IPS-NIHi11 (cell line): ENCODE measurements around the gene KLHL29.

ENCODE experiments used
- DNase-seq: peaks from one replicate; pipeline ENCODE4 v3.0.0; 2012; ENCODE audit warnings: mixed read lengths, low spot score

The KLHL29 gene

DNA sequence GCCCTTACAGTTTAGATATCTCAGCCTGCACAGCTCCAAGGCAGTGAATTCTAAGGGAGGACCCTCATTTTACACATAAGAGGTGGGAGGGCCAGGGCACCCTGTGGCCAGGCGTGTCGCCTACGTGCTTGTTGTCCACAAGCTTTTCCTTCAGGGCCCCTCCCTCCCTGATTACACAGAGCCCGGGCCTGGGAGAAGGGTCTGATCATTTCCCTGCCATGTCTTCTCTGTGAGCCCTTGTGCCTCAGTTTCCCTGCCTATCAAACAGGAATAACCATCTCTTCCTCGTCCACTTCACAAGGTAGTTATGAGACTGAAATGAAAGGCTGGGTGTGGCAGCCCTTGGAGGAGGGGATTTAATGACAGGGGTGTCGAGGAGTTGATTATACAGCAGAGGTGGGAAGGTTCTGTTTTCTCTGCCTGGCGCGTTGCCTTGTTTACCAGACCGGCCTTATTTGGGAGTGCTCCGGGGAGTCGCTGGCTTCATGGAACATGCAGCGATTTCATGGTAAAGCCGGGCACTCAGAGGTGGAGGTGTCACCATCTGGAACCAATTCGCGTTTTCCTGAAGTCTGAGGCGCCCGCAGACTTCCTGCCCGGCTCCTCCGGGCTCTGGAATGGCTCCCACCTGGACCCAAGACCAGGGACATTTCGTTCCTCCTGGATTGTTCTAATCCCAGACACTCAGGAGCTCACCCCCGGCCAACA lies 208.9 kb downstream of the KLHL29 start:
- no peak for DNase-seq

DNA sequence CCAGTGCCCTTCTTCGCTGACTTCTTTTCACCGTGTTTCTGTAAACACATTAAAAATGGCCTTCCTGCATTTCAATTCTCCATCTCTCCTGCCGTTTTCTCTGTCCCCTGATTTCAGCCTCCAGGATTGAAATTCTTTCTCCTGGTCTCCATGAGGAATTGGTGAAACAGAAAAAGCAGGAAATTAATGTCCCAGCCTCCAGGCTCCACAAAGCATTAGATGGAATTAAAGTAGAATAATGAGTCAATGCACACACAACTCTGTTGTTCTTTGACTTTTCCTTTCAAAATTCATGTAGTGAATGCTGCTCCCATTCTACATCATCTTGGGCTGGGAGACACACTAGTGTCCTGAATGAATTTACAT lies 209.5 kb downstream of the KLHL29 start:
- DNase-seq: no peak

DNA sequence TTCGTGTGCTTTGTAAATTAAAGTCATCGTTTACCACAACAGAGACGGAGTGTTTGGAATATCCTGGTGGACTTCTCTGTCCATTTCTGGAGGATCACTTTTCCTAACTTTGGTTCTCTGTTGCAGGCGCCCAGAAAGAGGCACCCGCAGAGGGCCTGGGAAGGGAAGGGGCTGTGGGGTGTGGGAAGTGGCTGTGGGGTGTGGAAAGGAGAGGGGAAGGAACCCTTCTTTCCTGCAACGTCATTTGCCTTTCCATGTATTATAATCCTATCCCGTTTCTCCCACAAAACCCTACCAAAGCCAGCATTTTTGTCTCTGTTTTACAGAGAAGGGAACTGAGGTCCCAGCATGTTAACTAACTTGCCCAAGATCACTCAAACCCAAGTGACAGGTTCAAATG lies 210.0 kb downstream of the KLHL29 start:
- DNase-seq: no peak

DNA sequence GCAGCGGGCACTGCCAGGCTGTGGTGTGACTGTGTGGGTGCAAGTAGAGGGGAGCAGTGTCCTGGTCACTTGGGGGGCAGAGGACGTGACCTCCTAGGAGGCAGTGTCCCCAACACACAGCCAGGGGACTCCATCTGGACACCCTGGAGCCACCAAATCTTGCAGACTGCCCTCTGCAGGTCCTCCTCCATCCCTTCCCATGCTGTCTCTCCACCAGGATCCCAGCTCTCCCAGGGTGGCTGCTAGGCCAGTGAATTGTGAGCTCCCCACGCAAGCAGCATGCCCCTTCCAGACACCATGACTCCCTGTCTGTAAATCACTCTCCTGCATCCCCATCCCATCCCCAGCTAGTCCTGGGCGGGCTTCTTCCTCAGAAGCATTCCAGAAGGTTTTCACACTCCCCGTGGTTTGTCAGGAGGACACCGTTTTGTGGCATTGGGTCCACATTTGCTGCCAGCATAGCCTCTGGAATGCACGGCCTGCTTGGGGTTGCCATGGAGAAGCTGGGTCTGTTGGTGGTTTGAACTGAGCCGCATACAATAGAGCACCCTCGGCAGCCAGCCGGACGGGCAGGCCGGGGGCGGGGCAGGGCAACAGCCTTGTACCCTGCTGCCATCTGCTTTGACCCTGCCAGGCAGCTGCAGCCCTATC lies 210.7 kb downstream of the KLHL29 start:
- DNase-seq: no peak

DNA sequence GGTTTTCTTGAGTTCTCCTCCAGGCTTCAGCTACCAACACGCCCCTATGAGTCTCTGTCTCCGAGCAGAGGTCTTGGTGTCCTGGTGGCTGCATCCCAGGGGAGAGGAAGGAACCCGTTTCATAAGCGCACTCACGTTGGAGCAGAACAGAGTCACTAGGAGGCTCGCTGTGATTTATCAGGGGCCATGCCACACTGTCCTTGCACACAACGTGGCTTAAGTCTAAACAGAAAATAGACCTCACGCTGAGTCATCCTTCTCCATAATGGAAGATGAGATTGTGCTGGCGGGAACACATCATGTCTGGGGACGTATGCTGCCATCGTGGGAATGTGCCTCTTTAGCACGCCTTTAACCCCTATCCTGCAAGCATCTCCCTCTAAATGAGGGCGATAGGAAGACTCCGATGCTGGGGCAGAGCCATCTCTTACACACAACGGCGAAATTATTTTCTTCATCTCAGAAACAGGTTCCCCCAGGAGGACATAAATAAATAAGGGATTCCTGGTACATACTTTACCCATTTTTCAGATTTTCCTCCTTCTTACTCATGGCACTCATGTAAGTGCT lies 211.4 kb downstream of the KLHL29 start:
- no peak for DNase-seq

DNA sequence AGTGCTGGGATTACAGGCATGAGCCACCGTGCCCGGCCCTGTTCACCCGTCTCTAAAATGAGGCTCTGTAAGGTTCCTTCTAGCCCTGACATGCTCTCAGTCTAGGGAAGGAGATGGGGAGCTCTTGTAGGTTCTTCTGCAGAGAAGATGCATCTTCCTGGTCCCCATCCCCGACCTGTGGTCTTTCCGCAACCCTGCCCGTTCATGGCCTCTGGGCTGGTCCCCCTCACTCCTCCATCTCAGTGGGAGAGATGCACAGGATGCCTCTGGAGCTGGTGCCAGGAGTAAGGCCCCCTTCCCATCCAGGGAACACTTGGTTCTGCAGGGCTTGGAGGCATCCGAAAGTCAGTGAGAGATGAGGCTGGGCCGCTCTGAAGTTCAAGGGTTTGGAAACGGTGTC lies 212.7 kb downstream of the KLHL29 start:
- no peak for DNase-seq

DNA sequence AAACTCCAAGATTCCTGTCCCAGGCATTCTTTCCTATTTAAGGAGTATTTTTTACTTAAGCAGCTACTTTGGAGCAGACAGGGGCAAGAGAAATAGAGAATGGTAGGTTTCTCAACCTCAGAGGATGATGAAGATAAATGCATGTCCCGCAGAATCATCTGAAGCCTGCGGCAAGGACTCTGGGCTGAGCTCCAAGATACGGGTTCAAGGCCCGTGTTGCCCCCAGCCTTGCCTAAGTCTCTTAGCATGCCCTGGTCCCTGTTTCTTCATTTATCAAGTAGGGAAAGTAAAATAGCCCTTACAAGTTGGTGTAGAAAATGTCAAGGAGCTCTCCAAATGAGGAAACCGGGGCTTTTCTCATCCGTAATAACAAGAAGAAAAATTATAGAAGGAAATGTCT lies 214.0 kb downstream of the KLHL29 start:
- no peak for DNase-seq

DNA sequence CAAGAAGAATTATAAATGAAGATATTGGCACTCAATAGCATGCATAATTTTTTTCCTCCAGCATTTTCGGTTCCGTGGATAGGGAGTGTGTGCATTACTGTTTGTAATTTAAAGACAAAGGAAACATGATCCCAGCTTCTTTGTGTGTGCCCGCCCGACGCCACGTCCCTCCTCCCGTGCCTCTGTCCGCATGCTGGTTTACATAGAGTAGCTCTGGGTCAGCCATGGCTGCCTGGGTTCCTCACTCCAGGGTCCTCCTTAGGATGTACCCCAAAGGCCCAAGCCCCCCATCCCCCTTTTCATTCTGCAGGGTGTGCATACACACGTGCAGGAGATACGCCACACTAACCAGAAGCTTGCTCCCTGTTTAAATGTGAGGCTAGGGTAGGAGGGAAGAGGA lies 214.7 kb downstream of the KLHL29 start:
- DNase-seq: no peak

DNA sequence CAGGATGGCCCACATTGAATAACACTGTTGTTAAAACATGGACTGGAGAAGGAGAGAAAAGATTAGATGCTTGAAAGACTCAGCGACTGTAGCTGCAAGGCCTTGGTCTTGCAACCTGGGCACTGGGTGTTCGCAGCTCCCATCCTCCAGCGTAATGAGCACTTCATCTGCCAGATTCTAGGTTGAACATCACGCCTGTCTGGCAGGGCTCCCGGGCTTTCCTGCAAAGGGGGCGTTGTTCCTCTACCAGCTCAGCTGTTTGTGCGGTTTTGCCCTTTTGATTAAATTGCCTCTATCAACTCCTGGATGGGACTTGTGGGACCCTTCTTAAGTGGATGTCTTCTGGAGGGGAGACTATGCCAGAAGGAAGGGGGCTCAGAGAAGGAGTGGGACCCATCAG lies 215.4 kb downstream of the KLHL29 start:
- no peak for DNase-seq

DNA sequence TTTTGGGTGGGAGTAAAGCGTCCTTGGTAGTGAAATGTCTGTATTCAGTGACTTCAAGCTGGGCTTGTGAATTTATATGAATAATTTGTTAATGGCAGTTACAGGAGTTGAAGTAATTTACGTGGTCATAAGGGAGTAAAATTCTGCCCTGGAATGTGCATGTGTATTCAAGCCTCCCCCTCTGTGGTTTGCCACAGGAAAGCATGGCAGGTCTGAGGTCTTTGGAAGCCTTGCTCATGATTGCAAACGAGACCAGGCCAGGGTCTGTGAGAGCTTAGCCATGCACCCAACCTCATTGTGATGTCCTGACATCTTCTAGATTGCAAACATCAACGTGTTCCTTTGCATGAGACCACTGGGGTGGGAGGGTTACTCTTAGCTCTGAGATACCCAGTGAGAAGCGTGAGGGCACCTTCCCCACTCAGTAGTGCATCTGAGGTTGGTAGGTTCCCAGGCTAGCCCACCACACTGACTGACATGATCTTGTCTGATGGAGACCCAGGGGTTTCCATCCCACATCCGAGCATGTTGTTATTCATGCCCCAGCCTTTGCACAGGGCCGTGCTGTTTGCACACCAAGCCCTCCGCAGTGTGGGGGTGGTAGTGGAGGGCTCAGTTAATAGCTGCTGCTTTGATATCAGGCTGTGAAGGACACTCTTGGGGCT lies 216.5 kb downstream of the KLHL29 start:
- no peak for DNase-seq

DNA sequence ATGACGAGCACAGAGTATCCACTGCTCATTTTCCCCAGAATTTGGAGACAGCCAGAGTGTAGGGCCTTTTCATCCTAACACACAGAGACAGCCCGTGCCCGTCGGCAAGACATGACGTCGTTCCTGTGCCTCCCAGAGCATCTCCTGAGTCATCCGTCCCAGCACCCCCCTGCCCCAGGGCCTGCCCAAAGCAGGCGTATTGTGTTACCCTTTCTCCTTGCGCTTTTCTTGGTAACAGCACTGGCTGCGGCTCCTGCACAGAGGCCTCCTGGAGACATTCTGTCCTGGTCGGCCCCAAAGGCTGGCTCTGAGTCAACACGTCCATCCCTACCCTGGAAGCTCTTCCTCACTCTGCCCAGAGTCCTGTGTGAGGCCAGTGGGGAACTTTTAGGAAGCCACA lies 217.1 kb downstream of the KLHL29 start:
- no peak for DNase-seq

DNA sequence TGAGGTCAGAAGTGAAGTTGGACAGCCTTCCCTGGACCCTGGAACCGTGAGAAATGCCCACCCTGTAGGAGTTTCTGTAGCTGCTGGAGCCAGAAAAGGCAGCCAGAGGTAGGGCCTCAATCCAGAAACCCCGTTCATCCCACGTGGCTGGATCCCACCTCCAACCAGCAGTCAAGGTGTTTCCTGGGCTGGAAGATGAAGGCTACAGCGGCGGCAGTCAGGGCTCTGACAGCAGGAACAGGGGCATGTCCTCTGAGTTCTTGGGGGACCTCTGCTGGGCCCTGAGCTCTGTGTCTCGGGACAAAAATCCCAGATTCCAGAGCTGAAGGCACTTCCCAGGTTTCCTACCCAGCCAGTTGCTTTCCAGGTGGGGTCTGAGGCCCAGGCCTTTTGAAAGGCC lies 218.2 kb downstream of the KLHL29 start:
- no peak for DNase-seq

DNA sequence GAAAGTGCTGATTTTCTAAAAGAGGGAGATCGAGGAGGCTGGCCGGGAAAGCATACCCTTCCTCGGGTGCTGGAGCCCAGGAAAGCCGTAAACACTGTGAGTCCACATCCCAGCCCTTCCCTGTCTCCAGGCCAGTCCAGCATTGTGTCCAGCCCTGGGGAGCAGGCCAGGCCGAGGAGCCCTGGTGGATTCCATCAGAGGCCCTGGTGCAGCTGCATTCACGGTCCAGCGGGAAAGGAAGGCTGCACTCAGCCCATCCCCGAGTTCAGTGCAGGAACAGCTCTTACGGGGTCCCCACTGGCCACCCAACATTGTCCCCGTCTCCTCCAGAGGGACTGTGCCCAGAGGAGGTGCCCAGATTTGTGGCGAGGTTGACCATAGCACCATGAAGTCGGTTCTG lies 218.6 kb downstream of the KLHL29 start:
- DNase-seq: no peak

DNA sequence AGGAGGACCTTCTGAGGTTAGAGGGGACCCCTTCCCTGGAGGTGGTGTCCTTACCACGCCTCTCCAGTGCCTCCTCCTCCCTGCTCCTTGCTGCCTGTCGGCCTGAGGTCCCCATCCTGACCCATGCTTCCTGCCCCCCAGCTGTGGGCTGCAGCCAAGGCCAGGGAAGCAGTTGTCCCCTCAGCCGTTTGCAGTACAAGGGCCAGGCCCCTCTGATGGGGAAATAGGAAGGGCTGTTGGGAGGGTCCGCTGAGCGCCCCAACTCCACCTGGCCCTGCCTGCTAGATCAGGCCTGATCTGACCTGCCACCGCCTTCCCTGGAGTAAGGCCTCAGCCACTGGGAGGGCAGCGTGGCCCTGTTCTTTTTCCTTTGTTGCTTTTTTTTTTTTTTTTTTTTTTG lies 219.8 kb downstream of the KLHL29 start:
- DNase-seq: no peak

DNA sequence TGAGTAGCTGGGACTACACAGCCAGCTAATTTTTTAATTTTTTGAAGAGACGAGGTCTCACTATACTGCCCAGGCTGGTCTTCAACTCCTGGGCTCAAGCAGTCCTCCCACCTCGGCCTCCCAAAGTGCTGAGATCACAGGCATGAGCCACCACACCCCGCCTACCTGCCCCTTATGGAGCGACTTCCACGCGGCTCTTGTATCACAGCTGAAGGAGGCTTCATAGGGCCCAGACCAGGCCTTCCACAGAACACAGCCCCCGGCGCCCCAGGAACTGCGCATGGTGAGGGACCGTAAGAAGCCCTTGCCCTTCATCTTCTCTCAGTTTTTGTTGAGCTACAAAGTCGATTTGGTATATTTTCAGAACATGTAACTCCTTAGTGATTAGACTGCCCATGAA lies 220.3 kb downstream of the KLHL29 start:
- DNase-seq: no peak

DNA sequence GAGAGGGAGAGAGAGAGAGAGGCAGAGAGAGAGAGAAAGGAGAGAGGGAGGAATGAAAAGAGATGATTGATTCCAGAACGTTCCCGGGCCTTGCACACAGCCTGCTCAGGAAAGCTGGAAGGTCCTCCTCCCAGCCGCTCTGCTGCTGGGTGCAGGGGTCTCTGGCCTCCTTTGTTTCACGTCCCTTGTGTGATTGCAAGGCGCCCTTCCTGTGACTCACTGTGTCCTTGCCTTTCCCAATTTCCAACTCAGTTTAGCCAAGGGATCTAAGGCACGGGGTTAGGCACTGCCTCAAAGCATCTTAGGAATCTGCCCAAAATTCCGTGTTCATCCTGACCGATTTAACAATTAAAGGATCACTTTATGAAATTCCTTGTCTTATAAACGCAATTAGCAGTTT lies 221.2 kb downstream of the KLHL29 start:
- DNase-seq: no peak

DNA sequence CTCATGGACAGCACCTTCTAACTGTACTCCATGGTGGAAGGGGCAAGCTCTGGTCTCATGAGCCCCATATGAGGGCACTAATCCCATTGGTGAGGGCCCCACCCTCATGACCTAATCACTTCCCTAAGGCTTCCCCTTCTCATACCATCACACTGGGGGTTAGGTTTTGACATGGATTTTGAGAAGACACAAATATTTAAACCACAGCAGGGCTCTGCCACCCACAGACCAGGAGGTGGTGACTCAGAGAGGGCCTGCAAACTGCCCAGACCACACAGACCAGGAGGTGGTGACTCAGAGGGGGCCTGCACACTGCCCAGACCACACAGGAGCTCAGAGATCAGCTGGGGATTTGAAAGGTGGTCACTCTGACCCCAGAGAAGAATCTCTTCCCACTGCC lies 222.0 kb downstream of the KLHL29 start:
- no peak for DNase-seq

DNA sequence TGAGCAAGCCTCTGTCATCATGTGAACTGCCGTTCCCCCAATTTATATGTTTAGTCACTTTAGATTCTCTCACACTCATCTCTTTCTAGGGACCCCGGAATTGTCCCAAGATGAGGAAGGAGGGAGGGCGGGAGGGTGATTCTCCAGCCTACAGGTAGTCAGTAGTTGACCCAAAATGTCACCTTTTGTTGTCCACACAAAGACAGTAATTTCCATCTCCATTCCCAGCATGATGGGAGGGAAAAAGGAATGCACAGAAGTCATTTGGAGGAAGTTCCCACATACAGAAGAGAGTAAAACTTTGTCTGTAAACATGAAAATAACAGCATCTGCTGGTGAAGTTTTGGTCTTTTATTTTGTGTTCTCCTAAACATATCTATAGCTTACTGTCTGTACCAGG lies 222.9 kb downstream of the KLHL29 start:
- DNase-seq: no peak

DNA sequence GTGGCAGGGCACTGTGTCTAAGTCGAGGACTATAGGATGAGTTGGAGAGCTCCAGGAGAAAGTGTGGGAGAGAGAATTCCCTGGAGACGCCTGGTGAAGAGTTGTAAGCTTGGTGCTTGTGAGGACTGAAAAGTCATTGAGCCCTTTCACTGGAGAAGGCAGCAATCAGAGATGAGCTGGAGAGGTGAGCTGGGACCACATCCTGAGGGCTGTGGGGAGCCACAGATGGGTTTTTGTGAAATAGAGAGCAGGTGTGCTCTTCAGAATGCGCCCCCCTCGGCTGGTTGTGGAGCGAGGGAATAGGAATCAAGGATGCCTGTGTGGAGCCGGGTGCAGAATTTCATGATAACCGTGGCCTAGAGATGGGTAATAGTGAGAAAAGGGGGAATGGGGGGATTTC lies 224.3 kb downstream of the KLHL29 start:
- DNase-seq: no peak

DNA sequence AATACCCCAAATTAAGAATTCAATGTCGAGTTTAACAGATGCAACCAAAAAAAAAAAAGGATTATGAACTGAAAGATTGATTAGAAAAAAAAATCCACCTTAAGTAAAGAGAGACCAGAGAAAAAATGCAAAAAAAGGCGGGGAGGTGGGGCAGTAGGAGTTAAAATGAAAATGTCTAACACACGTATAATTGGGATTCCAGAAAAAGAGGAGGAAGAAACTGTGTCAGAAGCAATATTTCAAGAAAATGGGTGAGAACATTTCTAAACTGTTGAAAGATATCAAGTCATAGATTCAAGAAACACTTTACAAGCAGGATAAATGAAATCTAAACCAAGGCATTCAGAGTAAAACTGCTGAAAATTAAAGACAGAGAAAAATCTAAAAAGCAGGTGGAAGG lies 226.9 kb downstream of the KLHL29 start:
- DNase-seq: no peak

DNA sequence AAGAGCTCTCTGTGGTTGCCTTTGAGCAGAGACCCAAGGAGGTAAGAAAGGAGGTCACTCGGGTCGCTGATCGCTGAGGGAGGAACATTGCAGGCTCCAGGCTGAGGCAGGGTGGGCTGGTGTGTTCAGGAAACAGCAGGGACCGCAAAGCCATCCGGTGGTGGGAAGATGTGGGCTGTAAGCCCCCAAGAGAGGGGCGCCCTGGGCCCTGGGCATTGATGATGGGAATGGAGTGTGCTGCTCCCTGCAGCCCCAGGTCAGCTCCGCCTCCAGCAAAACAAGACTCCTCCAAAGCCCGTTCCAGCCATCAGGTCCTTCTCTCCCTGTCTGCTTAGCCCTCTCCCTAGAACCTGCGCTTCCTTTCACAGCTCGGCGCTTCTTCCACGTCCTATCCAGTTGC lies 229.7 kb downstream of the KLHL29 start:
- no peak for DNase-seq

DNA sequence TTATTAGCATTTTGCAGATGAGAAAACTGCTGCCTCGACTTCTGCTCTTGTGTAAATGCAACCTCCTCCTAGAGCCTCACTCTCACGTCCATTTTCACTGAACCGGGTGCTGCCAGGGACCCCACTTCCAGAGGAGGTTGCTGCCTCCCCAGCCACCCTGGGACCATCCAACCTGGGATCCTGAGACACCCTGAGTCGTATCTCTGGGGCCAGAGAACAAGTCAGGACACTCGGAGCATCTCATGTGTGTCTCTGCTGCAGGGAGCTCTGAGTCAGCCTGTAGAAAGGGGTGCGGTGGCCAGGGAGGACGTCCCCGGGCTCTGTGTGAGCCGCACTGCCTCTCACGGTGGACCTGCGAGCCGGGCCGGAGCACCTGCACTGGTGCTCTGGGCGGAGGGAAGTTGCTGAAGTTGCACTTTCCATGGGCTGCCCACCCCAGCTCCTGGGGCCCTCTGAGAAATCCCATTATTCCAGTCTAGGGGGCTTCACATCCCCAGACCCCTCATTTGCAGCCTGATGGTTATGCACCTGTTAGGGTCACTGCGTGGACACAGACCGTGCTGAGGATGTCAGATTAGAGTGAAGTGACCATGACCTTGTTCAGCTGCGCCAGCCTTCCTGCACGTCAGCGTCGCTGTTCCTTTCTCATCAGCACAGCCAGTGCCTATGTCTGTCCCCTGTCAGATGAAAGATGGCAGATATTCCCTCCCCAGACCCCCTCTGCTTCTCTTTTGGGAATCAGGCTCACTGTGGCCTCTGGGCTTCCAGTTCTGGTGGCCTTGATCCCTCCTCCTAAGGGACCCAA lies 230.4 kb downstream of the KLHL29 start:
- DNase-seq: no peak

DNA sequence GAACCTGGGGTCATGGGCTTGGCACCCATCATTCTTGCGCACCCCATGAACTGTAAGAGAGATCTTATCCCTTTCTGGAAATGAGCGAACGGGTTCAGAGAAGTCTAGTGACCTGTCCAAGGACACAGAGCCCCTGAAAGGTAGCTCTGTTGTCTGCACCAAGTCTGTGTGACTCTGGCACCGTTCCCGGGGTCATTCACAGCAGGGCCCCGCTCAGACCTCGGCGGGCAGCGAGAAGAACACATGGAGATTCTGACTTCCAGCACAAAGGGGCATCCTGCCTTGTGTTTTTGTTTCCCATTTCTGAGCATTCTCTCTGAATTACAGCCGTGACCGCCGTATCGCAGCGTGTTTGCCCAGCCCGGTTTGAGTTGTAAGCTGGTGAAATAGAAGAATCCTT lies 231.7 kb downstream of the KLHL29 start:
- DNase-seq: no peak
